Hypothalamus (tissue), 51 donors: ENCODE measurements around the gene ABHD16B.
A peak's percentile ranks its signal among the peaks of the same experiment; 100 is the strongest.
"Not testable (repeated sequence)": the region's sequence is repeated elsewhere in the genome, so short reads cannot be mapped to it uniquely, and the experiment has no call there.

Experiments used
- DNase-seq, 51 donors: peaks; one replicate each; lab custom pipeline; 2025; lab: John Stamatoyannopoulos, UW

The ABHD16B gene

GRCh38 chr20:63833776-63834490 lies 27.4 kb upstream of the ABHD16B start:
- no peak for DNase-seq

GRCh38 chr20:63834491-63834880 lies 26.8 kb upstream of the ABHD16B start:
- no peak for DNase-seq

DNA sequence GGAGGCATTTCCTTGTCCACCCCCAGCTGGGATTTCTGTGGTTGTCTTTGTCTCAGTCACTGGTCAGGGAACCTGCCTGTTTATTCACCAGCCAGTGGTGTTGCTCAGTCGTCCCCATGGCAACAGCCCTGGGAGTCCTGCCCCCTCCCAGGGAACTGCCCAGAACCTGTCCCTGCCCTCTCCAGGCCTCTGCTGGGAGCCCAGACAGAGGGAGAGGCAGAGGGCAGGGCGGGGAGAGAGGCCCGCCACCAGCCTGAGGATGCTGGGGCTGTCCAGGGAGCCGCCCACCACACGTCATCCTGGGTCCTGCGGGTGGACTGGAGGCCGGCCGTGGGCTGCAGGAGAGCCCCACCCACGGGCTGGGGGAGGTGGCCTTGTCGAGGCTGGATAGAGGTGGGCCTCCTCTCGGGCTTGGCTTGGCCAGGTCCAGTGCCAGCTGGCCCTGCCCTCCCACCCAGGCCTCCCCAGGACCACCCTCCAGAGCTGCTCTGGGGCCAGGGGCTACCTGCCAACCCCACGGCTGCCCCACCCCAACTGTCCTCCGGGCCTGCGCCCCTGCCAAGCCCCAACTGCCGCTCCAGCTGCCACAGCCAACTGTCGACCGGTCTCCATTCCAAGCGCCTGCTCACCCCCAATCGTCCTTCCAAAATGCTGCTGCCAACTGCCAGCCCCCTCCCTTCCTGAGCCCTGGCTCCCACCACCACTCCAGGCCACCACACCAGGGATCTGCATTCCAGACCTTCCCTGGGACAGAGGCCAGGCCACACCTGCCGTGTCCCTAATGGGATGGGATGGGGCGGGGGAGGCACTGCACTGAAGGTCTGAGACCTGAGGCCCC lies 26.1 kb upstream of the ABHD16B start:
- DNase-seq, result peak in 33 of 51 donors; percentile 7 to 86 (median 53)

- no peak for DNase-seq
Observed at GRCh38 chr20:63836458-63837344, 24.6 kb upstream of the ABHD16B start.

- no peak for DNase-seq
Observed at GRCh38 chr20:63837479-63837878, 23.8 kb upstream of the ABHD16B start.

GRCh38 chr20:63839620-63840019 lies 21.7 kb upstream of the ABHD16B start:
- DNase-seq, result no peak

- no peak for DNase-seq
Observed at GRCh38 chr20:63840405-63840828, 20.9 kb upstream of the ABHD16B start.

- DNase-seq, result no peak
Observed at GRCh38 chr20:63842258-63842657, 19.0 kb upstream of the ABHD16B start.

GRCh38 chr20:63843222-63843621 lies 18.1 kb upstream of the ABHD16B start:
- no peak for DNase-seq

- DNase-seq, result no peak
Observed at GRCh38 chr20:63843778-63844177, 17.5 kb upstream of the ABHD16B start.

DNA sequence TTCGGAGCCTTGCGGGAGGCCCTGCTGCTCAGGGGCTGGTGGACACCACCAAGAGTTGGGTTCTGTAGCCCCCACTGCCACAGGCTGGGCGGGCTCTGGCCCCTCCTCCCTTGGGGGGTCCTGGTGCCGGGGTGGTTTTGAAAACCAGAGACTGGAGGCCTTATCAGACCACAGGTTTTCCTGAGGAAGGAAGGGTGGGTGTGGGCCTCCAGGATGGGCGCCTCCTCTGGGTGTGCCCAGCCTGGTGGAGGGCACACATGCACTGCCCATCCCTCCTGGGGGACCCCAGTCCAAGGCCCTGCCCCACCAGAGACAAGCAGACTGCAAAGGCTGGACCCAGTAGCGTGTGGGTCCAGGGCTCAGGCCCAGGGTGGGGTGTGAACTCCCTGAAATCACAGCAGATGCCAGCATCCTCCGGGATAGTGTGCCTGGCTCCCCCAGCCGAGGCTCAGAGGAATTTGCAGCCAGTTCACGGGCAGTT lies 16.7 kb upstream of the ABHD16B start:
- DNase-seq, result no peak

GRCh38 chr20:63846128-63846771 lies 15.0 kb upstream of the ABHD16B start:
- no peak for DNase-seq

DNA sequence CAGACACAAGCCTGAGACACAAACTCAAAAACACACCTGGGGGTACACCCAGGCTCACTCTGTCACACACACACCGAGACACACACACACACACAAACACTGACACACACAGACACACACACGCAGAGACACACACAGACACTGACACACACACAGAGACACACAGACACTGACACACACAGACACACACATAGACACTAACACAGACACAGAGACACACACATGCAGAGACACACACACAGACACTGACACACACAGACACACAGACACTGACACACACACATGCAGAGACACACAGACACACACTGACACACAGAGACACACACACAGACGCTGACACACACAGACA lies 14.4 kb upstream of the ABHD16B start:
- no peak for DNase-seq

- no peak for DNase-seq
Observed at GRCh38 chr20:63847237-63848002, 13.9 kb upstream of the ABHD16B start.

GRCh38 chr20:63848003-63848911 lies 13.0 kb upstream of the ABHD16B start:
- no peak for DNase-seq

GRCh38 chr20:63850689-63851547 lies 10.4 kb upstream of the ABHD16B start:
- no peak for DNase-seq

GRCh38 chr20:63851548-63851943 lies 9.8 kb upstream of the ABHD16B start:
- DNase-seq, result not testable (repeated sequence)

DNA sequence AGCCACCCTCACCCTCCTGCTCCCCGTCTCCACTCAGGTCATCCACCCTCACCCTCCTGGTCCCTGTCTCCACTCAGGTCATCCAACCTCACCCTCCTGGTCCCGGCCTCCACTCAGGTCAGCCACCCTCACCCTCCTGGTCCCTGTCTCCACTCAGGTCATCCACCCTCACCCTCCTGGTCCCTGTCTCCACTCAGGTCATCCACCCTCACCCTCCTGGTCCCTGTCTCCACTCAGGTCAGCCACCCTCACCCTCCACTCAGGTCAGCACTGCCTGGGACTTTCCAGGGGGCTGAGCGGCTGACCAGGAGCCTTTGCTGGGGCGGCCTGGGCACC lies 7.6 kb upstream of the ABHD16B start:
- peak in 1 of 51 donors; percentile 13 for DNase-seq
